Transverse colon (tissue), 3 donors: ENCODE data around the gene THAP8.

Experiments used
- POLR2A ChIP-seq: fragments of 450-650 bp; IDR thresholded peaks from one replicate; pipeline ENCODE4 v1.6.1; 2016; ENCODE audit warnings: antibody characterized with exemption, mild to moderate bottlenecking, moderate library complexity
- TF ChIP-seq, protein P1 (sequence below), 5 experiments: fragments of 200-600 bp in 3 of 5; fragments of 450-650 bp in 2 of 5; sonication (generic) in 3 of 5; IDR thresholded peaks; 1 replicate in 2 of 5; 2 replicates in 3 of 5; pipeline ENCODE4 v1.5.1; 2016 to 2017; ENCODE audit warnings: antibody characterized with exemption in 5 of 5, inconsistent platforms in 3 of 5, mild to moderate bottlenecking in 2 of 5, moderate library complexity in 1 of 5

DNA sequence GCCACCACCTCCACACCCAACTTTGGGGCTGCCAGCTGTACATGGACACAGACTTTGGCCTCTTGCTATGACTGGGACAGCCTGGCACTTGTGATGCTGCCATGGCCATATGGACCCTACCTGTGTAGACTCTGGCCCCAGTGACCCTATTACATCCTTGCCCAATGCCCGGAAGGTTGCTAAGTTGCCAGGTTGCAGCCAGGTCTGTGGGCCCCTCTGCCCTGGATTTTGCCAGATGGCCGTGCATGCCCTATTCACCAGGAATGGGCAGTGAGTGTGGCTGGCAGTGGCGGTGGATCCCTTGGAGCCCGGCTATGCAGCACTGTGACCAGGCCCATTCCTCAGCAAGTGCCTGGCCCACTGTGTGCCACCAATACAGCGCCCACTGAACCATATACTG lies 68.0 kb downstream of the THAP8 start:
- TF ChIP-seq, protein P1, sequence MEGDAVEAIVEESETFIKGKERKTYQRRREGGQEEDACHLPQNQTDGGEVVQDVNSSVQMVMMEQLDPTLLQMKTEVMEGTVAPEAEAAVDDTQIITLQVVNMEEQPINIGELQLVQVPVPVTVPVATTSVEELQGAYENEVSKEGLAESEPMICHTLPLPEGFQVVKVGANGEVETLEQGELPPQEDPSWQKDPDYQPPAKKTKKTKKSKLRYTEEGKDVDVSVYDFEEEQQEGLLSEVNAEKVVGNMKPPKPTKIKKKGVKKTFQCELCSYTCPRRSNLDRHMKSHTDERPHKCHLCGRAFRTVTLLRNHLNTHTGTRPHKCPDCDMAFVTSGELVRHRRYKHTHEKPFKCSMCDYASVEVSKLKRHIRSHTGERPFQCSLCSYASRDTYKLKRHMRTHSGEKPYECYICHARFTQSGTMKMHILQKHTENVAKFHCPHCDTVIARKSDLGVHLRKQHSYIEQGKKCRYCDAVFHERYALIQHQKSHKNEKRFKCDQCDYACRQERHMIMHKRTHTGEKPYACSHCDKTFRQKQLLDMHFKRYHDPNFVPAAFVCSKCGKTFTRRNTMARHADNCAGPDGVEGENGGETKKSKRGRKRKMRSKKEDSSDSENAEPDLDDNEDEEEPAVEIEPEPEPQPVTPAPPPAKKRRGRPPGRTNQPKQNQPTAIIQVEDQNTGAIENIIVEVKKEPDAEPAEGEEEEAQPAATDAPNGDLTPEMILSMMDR (IDR thresholded peaks at IDR 0.05): no peak
- no peak for TF ChIP-seq POLR2A
